ENCODE measurements around the gene IFNLR1.

DNA sequence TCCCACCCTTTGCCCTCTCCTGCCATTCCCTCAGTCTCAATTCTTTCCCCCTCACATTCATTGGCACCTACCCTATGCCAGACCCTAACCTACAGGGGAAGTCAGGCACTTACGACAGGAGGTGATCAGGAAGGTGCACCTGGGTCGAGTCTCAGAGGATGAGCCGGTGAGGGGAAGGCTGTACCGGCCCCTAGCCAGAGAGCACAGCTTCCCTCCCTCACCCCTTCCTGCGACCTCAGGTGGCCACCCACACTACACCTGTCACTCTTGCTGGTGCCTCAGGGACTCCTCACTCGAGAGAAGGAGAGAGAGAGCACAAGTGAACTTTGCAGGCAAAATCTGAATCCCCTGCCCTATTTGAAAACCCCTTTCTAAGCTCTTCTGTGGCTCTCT lies 73.5 kb downstream of the IFNLR1 start:
- TF ChIP-seq, protein P1, sequence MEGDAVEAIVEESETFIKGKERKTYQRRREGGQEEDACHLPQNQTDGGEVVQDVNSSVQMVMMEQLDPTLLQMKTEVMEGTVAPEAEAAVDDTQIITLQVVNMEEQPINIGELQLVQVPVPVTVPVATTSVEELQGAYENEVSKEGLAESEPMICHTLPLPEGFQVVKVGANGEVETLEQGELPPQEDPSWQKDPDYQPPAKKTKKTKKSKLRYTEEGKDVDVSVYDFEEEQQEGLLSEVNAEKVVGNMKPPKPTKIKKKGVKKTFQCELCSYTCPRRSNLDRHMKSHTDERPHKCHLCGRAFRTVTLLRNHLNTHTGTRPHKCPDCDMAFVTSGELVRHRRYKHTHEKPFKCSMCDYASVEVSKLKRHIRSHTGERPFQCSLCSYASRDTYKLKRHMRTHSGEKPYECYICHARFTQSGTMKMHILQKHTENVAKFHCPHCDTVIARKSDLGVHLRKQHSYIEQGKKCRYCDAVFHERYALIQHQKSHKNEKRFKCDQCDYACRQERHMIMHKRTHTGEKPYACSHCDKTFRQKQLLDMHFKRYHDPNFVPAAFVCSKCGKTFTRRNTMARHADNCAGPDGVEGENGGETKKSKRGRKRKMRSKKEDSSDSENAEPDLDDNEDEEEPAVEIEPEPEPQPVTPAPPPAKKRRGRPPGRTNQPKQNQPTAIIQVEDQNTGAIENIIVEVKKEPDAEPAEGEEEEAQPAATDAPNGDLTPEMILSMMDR (IDR thresholded peaks at IDR 0.05) = no peak
- no peak for TF ChIP-seq POLR2A (IDR thresholded peaks at IDR 0.05)
